PFSK-1 (cell line): ENCODE results near the gene VAPB.

Experiments used
- FOXP2 ChIP-seq: optimal IDR thresholded peaks from 2 replicates; pipeline ENCODE3; 2011; ENCODE audit warnings: borderline replicate concordance, control low read depth, inconsistent platforms; ENCODE audit not compliant: insufficient read depth; ENCODE audit errors: extremely low read length, extremely low read depth
- POLR2AphosphoS5 ChIP-seq: IDR thresholded peaks from 2 replicates; pipeline ENCODE4 v1.6.1; 2012; ENCODE audit warnings: low read depth, mild to moderate bottlenecking, control low read depth, low read length, moderate library complexity
- SIN3A ChIP-seq: IDR thresholded peaks from 2 replicates; pipeline ENCODE4 v1.6.1; 2012; ENCODE audit warnings: mild to moderate bottlenecking, low read length, moderate library complexity, borderline replicate concordance; ENCODE audit not compliant: insufficient read depth
- TAF1 ChIP-seq: IDR thresholded peaks from 2 replicates; pipeline ENCODE4 v1.6.1; 2012; ENCODE audit warnings: low read length, control low read depth, borderline replicate concordance; ENCODE audit not compliant: insufficient read depth
- TF ChIP-seq, protein P1 (sequence below), 2 experiments: IDR thresholded peaks; 2 replicates each; pipeline versions ENCODE4 v1.6.1 to v1.8.0; 2011 to 2012; ENCODE audit warnings: low read depth in 2 of 2, low read length in 2 of 2, control low read depth in 1 of 2, inconsistent platforms in 1 of 2, mild to moderate bottlenecking in 1 of 2, moderate library complexity in 1 of 2; ENCODE audit not compliant: insufficient read depth in 1 of 2

The VAPB gene

DNA sequence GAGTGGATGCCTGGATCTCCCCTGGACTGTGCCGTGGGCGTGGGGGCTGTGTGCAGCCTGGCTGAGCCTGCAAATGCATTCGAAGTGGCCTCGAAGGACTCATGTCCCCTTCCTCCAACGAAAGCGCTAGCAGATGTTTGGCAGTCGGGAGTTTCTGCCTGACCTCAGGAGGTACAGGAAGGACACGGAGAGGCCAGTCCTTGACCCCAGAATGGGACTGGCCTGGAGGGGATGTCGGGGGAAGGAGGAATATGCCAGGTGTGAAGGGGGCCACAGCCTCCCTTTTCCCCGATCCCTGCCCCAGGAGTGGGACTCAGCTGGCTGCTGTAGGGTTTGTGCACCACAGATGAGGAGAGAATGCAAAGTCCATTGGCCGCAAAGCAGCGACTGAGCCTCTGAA, 80.6 kb downstream of the VAPB start:
- no peak for TF ChIP-seq FOXP2
- TF ChIP-seq TAF1: no peak
- TF ChIP-seq SIN3A: no peak
- TF ChIP-seq, protein P1, sequence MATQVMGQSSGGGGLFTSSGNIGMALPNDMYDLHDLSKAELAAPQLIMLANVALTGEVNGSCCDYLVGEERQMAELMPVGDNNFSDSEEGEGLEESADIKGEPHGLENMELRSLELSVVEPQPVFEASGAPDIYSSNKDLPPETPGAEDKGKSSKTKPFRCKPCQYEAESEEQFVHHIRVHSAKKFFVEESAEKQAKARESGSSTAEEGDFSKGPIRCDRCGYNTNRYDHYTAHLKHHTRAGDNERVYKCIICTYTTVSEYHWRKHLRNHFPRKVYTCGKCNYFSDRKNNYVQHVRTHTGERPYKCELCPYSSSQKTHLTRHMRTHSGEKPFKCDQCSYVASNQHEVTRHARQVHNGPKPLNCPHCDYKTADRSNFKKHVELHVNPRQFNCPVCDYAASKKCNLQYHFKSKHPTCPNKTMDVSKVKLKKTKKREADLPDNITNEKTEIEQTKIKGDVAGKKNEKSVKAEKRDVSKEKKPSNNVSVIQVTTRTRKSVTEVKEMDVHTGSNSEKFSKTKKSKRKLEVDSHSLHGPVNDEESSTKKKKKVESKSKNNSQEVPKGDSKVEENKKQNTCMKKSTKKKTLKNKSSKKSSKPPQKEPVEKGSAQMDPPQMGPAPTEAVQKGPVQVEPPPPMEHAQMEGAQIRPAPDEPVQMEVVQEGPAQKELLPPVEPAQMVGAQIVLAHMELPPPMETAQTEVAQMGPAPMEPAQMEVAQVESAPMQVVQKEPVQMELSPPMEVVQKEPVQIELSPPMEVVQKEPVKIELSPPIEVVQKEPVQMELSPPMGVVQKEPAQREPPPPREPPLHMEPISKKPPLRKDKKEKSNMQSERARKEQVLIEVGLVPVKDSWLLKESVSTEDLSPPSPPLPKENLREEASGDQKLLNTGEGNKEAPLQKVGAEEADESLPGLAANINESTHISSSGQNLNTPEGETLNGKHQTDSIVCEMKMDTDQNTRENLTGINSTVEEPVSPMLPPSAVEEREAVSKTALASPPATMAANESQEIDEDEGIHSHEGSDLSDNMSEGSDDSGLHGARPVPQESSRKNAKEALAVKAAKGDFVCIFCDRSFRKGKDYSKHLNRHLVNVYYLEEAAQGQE (IDR thresholded peaks at IDR 0.05; ENCODE audit: insufficient read depth in 1 of 2, low read depth in 2 of 2, low read length in 2 of 2): no peak
- no peak for TF ChIP-seq POLR2AphosphoS5

GRCh38 chr20:58470336-58471192, 81.5 kb downstream of the VAPB start:
- TF ChIP-seq POLR2AphosphoS5 (no peak), FOXP2 (no peak), SIN3A (no peak), TAF1 (no peak)
- TF ChIP-seq, protein P1 (IDR thresholded peaks at IDR 0.05; ENCODE audit: insufficient read depth in 1 of 2, low read depth in 2 of 2, low read length in 2 of 2): no peak

- no peak for TF ChIP-seq FOXP2
- no peak for TF ChIP-seq POLR2AphosphoS5
- TF ChIP-seq, protein P1 (IDR thresholded peaks at IDR 0.05; ENCODE audit: insufficient read depth in 1 of 2, low read depth in 2 of 2, low read length in 2 of 2): no peak
- TF ChIP-seq TAF1: no peak
- no peak for TF ChIP-seq SIN3A
These were observed 82.5 kb downstream of the VAPB start for GRCh38 chr20:58471193-58472164.

DNA sequence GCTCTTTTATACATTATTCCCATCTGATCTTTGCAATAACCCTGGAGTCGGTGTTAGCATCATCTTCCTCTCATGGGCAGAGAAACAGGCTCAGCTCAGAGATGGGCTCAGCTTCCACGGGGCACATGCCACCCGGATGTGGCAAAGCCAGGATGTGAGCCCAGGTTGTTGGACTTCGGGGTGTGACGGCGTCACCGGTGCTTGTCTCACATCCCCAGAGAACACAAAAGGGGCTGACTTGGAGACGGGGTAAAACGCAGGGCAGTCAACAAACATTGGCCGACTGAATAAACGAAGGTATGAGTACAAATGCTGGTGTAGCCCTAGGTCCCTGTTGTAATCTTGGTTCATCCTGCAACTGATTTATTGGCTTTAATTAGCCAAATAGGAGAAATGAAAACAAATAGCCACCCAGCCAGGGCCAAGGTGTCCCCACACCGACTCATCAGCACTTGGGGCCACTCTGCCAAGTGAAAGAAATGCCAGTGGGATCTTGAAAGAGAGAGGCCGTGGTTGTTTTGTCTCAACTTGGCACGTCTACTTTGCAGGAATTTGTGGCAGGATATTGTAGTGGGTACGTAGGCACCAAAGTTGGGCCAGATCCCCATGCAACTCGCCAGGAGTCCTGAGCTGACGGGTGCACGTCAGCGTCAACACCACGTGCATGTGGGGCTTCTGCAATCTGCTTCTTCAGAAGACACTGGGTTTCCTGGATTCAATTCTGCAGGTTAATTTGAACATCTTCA, 83.4 kb downstream of the VAPB start:
- TF ChIP-seq FOXP2 (no peak), SIN3A (no peak), POLR2AphosphoS5 (no peak), TAF1 (no peak)
- TF ChIP-seq, protein P1 (IDR thresholded peaks at IDR 0.05; ENCODE audit: insufficient read depth in 1 of 2, low read depth in 2 of 2, low read length in 2 of 2): no peak
